Measurements from ENCODE around the gene HECW1. TPM values are rescaled to one million over a fixed set of nuclear protein-coding genes. Genes with fewer than 3 reads are reported as not detected.
A peak's percentile ranks its signal among the peaks of the same experiment; 100 is the strongest.

The HECW1 gene
- total RNA-seq, 1 donor from 2014 or later: not detected

- H3K27me3 Mint-ChIP-seq: no peaks in the 10 kb centered on the region
- peak overlapping the region; percentile 24 for H3K27ac Mint-ChIP-seq
- H3K36me3 Mint-ChIP-seq (ENCODE audit: low read depth): peaks cover 47% of the 10 kb centered on the region
- TF ChIP-seq, protein P1, sequence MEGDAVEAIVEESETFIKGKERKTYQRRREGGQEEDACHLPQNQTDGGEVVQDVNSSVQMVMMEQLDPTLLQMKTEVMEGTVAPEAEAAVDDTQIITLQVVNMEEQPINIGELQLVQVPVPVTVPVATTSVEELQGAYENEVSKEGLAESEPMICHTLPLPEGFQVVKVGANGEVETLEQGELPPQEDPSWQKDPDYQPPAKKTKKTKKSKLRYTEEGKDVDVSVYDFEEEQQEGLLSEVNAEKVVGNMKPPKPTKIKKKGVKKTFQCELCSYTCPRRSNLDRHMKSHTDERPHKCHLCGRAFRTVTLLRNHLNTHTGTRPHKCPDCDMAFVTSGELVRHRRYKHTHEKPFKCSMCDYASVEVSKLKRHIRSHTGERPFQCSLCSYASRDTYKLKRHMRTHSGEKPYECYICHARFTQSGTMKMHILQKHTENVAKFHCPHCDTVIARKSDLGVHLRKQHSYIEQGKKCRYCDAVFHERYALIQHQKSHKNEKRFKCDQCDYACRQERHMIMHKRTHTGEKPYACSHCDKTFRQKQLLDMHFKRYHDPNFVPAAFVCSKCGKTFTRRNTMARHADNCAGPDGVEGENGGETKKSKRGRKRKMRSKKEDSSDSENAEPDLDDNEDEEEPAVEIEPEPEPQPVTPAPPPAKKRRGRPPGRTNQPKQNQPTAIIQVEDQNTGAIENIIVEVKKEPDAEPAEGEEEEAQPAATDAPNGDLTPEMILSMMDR (IDR thresholded peaks at IDR 0.05): no peak
- POLR2A ChIA-PET: interaction anchor here (1.2 to 2.8 kb wide), 2 partner anchors 17 to 21 kb away, joined by 5 to 13 read pairs; partner anchors contain the start of gene STK17A
- intact Hi-C loops (cut with micrococcal nuclease): loop anchor here (2.0 kb wide), 1 partner anchor 17 kb away; no protein-coding TSS in a partner anchor
- ATAC-seq (ENCODE audit: low read depth) (no peak), DNase-seq (no peak)
- H3K4me1 Mint-ChIP-seq: peaks cover 46% of the 10 kb centered on the region
- H3K9me3 Mint-ChIP-seq: no peaks in the 10 kb centered on the region
- no peak overlapping the region for H3K4me3 Mint-ChIP-seq
- CTCF ChIA-PET: interaction anchor here (1.6 to 3.2 kb wide), 3 partner anchors 17 to 96 kb away, joined by 3 to 19 read pairs (median 9); partner anchors contain the start of gene STK17A
These were observed 491.8 kb downstream of the HECW1 start for GRCh38 chr7:43604251-43604650.

- intact Hi-C loops (cut with micrococcal nuclease): no loop called here
- ChIA-PET CTCF (interaction anchor here (2.3 kb wide), 1 partner anchor 26 kb away, joined by 11 read pairs; the partner anchor contains the start of gene STK17A), POLR2A (interaction anchor here (0.7 to 1.1 kb wide), 2 partner anchors 14 to 26 kb away, joined by 4 read pairs; partner anchors contain the start of gene STK17A)
- H3K27ac Mint-ChIP-seq: peak overlapping the region; percentile 68
- ATAC-seq (ENCODE audit: low read depth) (no peak), DNase-seq (no peak)
- TF ChIP-seq, protein P1 (IDR thresholded peaks at IDR 0.05): no peak
- peaks cover 69% of the 10 kb centered on the region for H3K4me1 Mint-ChIP-seq
- H3K9me3 Mint-ChIP-seq: no peaks in the 10 kb centered on the region
- H3K4me3 Mint-ChIP-seq: no peak overlapping the region
- H3K36me3 Mint-ChIP-seq (ENCODE audit: low read depth): peaks cover 73% of the 10 kb centered on the region
- H3K27me3 Mint-ChIP-seq: no peaks in the 10 kb centered on the region
These were observed 496.6 kb downstream of the HECW1 start for GRCh38 chr7:43609097-43609496.

DNA sequence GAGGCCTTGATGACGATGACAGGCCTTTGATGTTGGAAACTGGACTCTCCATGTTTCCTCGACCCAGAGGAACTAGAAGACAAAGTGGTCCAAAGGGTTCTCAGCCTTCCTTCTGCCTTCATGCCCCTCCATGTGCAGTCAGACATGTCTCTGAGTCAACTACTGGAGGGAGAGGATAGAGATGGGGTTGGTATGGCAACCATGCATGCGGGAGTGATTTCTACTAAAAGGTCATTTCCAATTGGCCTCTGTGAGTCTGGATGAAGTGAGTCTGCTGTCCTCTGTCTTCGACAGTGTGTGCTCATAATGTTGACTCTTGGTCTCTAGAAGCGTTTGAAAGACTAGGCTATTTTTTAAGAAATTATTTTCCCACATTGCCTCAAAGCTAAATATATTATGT lies 499.7 kb downstream of the HECW1 start:
- Mint-ChIP-seq H3K36me3 (ENCODE audit: low read depth) (peaks cover 78% of the 10 kb centered on the region), H3K9me3 (no peaks in the 10 kb centered on the region), H3K27ac (peak overlapping the region; percentile 86), H3K4me1 (peaks cover 60% of the 10 kb centered on the region), H3K4me3 (no peak overlapping the region), H3K27me3 (no peaks in the 10 kb centered on the region)
- CTCF ChIA-PET: interaction anchor here (0.8 to 8.7 kb wide), 3 partner anchors 21 to 88 kb away, joined by 3 to 40 read pairs (median 16); partner anchors contain the start of gene STK17A
- no peak for ATAC-seq (ENCODE audit: low read depth)
- TF ChIP-seq, protein P1 (IDR thresholded peaks at IDR 0.05): no peak
- no peak for DNase-seq
- POLR2A ChIA-PET: interaction anchor here (2.0 to 3.8 kb wide), 3 partner anchors 25 to 37 kb away, joined by 6 to 26 read pairs (median 9); partner anchors contain the start of gene STK17A
- intact Hi-C loops (cut with micrococcal nuclease): loop anchor here (2.0 to 5.0 kb wide), 2 partner anchors 17 to 35 kb away; no protein-coding TSS in a partner anchor

- H3K36me3 Mint-ChIP-seq (ENCODE audit: low read depth): peaks cover 76% of the 10 kb centered on the region
- peaks cover 60% of the 10 kb centered on the region for H3K4me1 Mint-ChIP-seq
- ATAC-seq (ENCODE audit: low read depth): peak; percentile 58
- intact Hi-C loops (cut with micrococcal nuclease): loop anchor here (1.0 to 5.0 kb wide), 3 partner anchors 8 to 34 kb away; no protein-coding TSS in a partner anchor
- CTCF ChIA-PET: interaction anchor here (0.8 to 8.7 kb wide), 3 partner anchors 20 to 87 kb away, joined by 3 to 40 read pairs (median 16); partner anchors contain the start of gene STK17A
- TF ChIP-seq, protein P1 (IDR thresholded peaks at IDR 0.05): no peak
- POLR2A ChIA-PET: interaction anchor here (1.1 to 3.8 kb wide), 4 partner anchors 26 to 87 kb away, joined by 6 to 26 read pairs (median 8); partner anchors contain the start of gene STK17A
- H3K4me3 Mint-ChIP-seq: peak overlapping the region; percentile 49
- no peaks in the 10 kb centered on the region for H3K27me3 Mint-ChIP-seq
- no peak for DNase-seq
- H3K9me3 Mint-ChIP-seq: no peaks in the 10 kb centered on the region
- peak overlapping the region; percentile 86 for H3K27ac Mint-ChIP-seq
These were observed 500.4 kb downstream of the HECW1 start for GRCh38 chr7:43612599-43613589.

Other genes with a start within 250 kb of the HECW1 start
- 4.5 and 5.5 TPM in 2 replicates for gene C7orf25, start 200.6 kb upstream of the HECW1 start, total RNA-seq
- 88.1 and 109 TPM in 2 replicates for gene PSMA2, start 180.5 kb upstream of the HECW1 start, total RNA-seq
- 38.8 and 39.5 TPM in 2 replicates for gene MRPL32, start 180.3 kb upstream of the HECW1 start, total RNA-seq